HCT116 (cell line): ENCODE measurements around the gene KCNQ4. TPM values are rescaled to one million over a fixed set of nuclear protein-coding genes. Genes with fewer than 3 reads are reported as not detected.

ENCODE experiments used
- ATAC-seq: fragments of 200-7000 bp; cut with Tn5 transposase; 2 replicates; pipeline ENCODE4 v1.9.1; 2020; ENCODE audit warnings: mild to moderate bottlenecking, moderate library complexity
- BruUV-seq: library from RNA; stranded (reverse); fragments of 400-500 nt; replicated peaks from 2 replicates; lab custom pipeline; 2021; lab: Mats Ljungman, UMichigan
- CTCF ChIA-PET: fragments of 300-600 bp; sonication (Branson Sonifier 250); formaldehyde crosslinking; loops from one replicate; lab custom pipeline; 2021; ENCODE audit warnings: antibody characterized with exemption; lab: Charles Lee
- POLR2A ChIA-PET: fragments of 300-600, 350-600 bp; sonication (Branson Sonifier 250); formaldehyde crosslinking; loops from one replicate; lab custom pipeline; 2021; ENCODE audit warnings: antibody characterized with exemption; lab: Charles Lee
- RAD21 ChIA-PET, 2 experiments: fragments of 300-600 bp; sonication (Branson Sonifier 250); formaldehyde crosslinking; loops; one replicate each; lab custom pipeline; 2023; ENCODE audit warnings: low total read pairs in 2 of 2; ENCODE audit not compliant: uncharacterized antibody in 2 of 2, unreplicated experiment in 2 of 2, low non-redundant PET in 1 of 2; lab: Charles Lee
- DNase-seq: peaks from one replicate; pipeline ENCODE4 v3.0.0-alpha.2; 2010; ENCODE audit warnings: low read depth, low spot score
- H2AFZ ChIP-seq: fragments of 200-600 bp; shearing (Covaris generic), sonication (generic); 2 replicates; pipeline ENCODE4 v1.6.1; 2017; ENCODE audit warnings: low read depth, mixed run types, mixed read lengths, antibody characterized with exemption, low read length; ENCODE audit not compliant: poor library complexity, severe bottlenecking
- H3K27ac ChIP-seq: 2 replicates; pipeline ENCODE4 v1.5.1; 2012; ENCODE audit warnings: low read depth, low read length
- H3K27me3 ChIP-seq: fragments of 200-600 bp; sonication (generic); 2 replicates; pipeline ENCODE4 v1.6.1; 2016; ENCODE audit warnings: mixed run types, low read length, mixed read lengths; ENCODE audit not compliant: insufficient read depth
- H3K36me3 ChIP-seq, 2 experiments: fragments of 200-500 bp in 1 of 2; fragments of 200-600 bp in 1 of 2; sonication (Bioruptor generic) in 1 of 2; sonication (generic) in 1 of 2; 2 replicates each; pipeline versions ENCODE4 v1.5.1 to v1.6.1; 2014 to 2016; ENCODE audit warnings: low read length in 2 of 2, inconsistent platforms in 1 of 2, mixed read lengths in 1 of 2, mixed run types in 1 of 2; ENCODE audit not compliant: insufficient read depth in 2 of 2, control insufficient read depth in 1 of 2
- H3K4me1 ChIP-seq, 2 experiments: fragments of 200-600 bp in 1 of 2; sonication (generic) in 1 of 2; 2 replicates each; pipeline versions ENCODE4 v1.5.1 to v1.6.1; 2012 to 2017; ENCODE audit warnings: low read length in 2 of 2, inconsistent platforms in 1 of 2, mild to moderate bottlenecking in 1 of 2, mixed read lengths in 1 of 2, mixed run types in 1 of 2, moderate library complexity in 1 of 2; ENCODE audit not compliant: insufficient read depth in 2 of 2, control insufficient read depth in 1 of 2
- H3K4me2 ChIP-seq: fragments of 200-600 bp; sonication (generic); 2 replicates; pipeline ENCODE4 v1.6.1; 2017; ENCODE audit warnings: mixed run types, low read length, mixed read lengths
- H3K4me3 ChIP-seq, 2 experiments: fragments of 200-600 bp in 1 of 2; sonication (generic) in 1 of 2; replicated peaks in 1 of 2; 2 replicates each; pipeline ENCODE4 v1.5.1; 2011 to 2016; ENCODE audit warnings: low read length in 2 of 2, control low read depth in 1 of 2, low read depth in 1 of 2, mild to moderate bottlenecking in 1 of 2, mixed read lengths in 1 of 2, mixed run types in 1 of 2
- H3K79me2 ChIP-seq: fragments of 200-600 bp; sonication (generic); 2 replicates; pipeline ENCODE4 v1.6.1; 2017; ENCODE audit warnings: mild to moderate bottlenecking, mixed run types, low read length, moderate library complexity, mixed read lengths; ENCODE audit not compliant: insufficient read depth
- H3K9ac ChIP-seq: fragments of 200-600 bp; sonication (generic); 2 replicates; pipeline ENCODE4 v1.6.1; 2016; ENCODE audit warnings: low read length, mixed read lengths
- H3K9me2 ChIP-seq: fragments of 200-600 bp; sonication (generic), shearing (Covaris generic); 2 replicates; pipeline ENCODE4 v1.6.1; 2017; ENCODE audit warnings: mixed run types, mild to moderate bottlenecking, moderate library complexity; ENCODE audit not compliant: insufficient read depth
- H3K9me3 ChIP-seq, 2 experiments: fragments of 200-500 bp in 1 of 2; fragments of 200-600 bp in 1 of 2; sonication (Bioruptor generic) in 1 of 2; sonication (generic) in 1 of 2; 2 replicates each; pipeline ENCODE4 v1.6.1; 2014 to 2017; ENCODE audit warnings: low read length in 2 of 2, mixed read lengths in 2 of 2, inconsistent platforms in 1 of 2, low read depth in 1 of 2, mild to moderate bottlenecking in 1 of 2, mixed run types in 1 of 2, moderate library complexity in 1 of 2; ENCODE audit not compliant: control insufficient read depth in 1 of 2, insufficient read depth in 1 of 2
- H4K20me1 ChIP-seq: fragments of 200-600 bp; sonication (generic), shearing (Covaris generic); 2 replicates; pipeline ENCODE4 v1.6.1; 2017; ENCODE audit warnings: mixed run types, mild to moderate bottlenecking, moderate library complexity; ENCODE audit not compliant: insufficient read depth
- ATF3 ChIP-seq: IDR thresholded peaks from 2 replicates; pipeline ENCODE4 v1.6.1; 2012
- CBX3 ChIP-seq: IDR thresholded peaks from 2 replicates; pipeline ENCODE4 v1.6.1; 2012; ENCODE audit warnings: low read depth
- CTCF ChIP-seq, 3 experiments: fragments of 200-600 bp in 1 of 3; sonication (generic) in 1 of 3; IDR thresholded peaks in 2 of 3; conservative IDR thresholded peaks in 1 of 3; 2 replicates each; pipeline ENCODE4 v1.5.1; 2012 to 2017; ENCODE audit warnings: low read depth in 2 of 3, low read length in 2 of 3, antibody characterized with exemption in 1 of 3, borderline replicate concordance in 1 of 3, control low read depth in 1 of 3, mild to moderate bottlenecking in 1 of 3, mixed read lengths in 1 of 3, mixed run types in 1 of 3, moderate library complexity in 1 of 3; ENCODE audit not compliant: insufficient read depth in 1 of 3
- ELF1 ChIP-seq: IDR thresholded peaks from 2 replicates; pipeline ENCODE4 v1.6.1; 2012; ENCODE audit warnings: low read depth, borderline replicate concordance
- EZH2 ChIP-seq: fragments of 200-600 bp; sonication (generic); IDR thresholded peaks from 2 replicates; pipeline ENCODE4 v1.6.1; 2017; ENCODE audit warnings: antibody characterized with exemption, mixed run types
- EZH2phosphoT487 ChIP-seq: fragments of 200-600 bp; IDR thresholded peaks from 2 replicates; pipeline ENCODE4 v1.6.1; 2018; ENCODE audit warnings: antibody characterized with exemption, borderline replicate concordance
- FOSL1 ChIP-seq: IDR thresholded peaks from 2 replicates; pipeline ENCODE4 v1.6.1; 2012; ENCODE audit warnings: low read depth
- JUND ChIP-seq: IDR thresholded peaks from 2 replicates; pipeline ENCODE4 v1.6.1; 2012
- MAX ChIP-seq: IDR thresholded peaks from 2 replicates; pipeline ENCODE4 v1.6.1; 2012
- POLR2A ChIP-seq: IDR thresholded peaks from 2 replicates; pipeline ENCODE4 v1.7.0; 2011; ENCODE audit warnings: borderline replicate concordance; ENCODE audit not compliant: insufficient read depth, insufficient read length; ENCODE audit errors: extremely low read depth
- POLR2AphosphoS5 ChIP-seq: IDR thresholded peaks from 2 replicates; pipeline ENCODE4 v1.6.1; 2011; ENCODE audit warnings: mild to moderate bottlenecking, low read depth, low read length, moderate library complexity
- RAD21 ChIP-seq: IDR thresholded peaks from 2 replicates; pipeline ENCODE4 v1.6.1; 2012; ENCODE audit warnings: low read depth, mild to moderate bottlenecking
- REST ChIP-seq: IDR thresholded peaks from 2 replicates; pipeline ENCODE4 v1.6.1; 2012; ENCODE audit warnings: low read depth
- SIN3A ChIP-seq: IDR thresholded peaks from 2 replicates; pipeline ENCODE4 v1.6.1; 2012; ENCODE audit warnings: low read depth
- SP1 ChIP-seq: IDR thresholded peaks from 2 replicates; pipeline ENCODE4 v1.6.1; 2012; ENCODE audit warnings: low read depth
- TCF7L2 ChIP-seq: IDR thresholded peaks from 2 replicates; pipeline ENCODE4 v1.7.0; 2011; ENCODE audit warnings: borderline replicate concordance, inconsistent platforms; ENCODE audit not compliant: insufficient read depth, insufficient read length; ENCODE audit errors: extremely low read depth
- YY1 ChIP-seq: IDR thresholded peaks from 2 replicates; pipeline ENCODE4 v1.6.1; 2011; ENCODE audit warnings: low read length, low read depth, moderate library complexity, mild to moderate bottlenecking; ENCODE audit not compliant: insufficient replicate concordance; ENCODE audit errors: extremely low read depth
- ZBTB33 ChIP-seq: IDR thresholded peaks from 2 replicates; pipeline ENCODE4 v1.6.1; 2011; ENCODE audit warnings: mild to moderate bottlenecking, low read length, moderate library complexity; ENCODE audit not compliant: insufficient replicate concordance; ENCODE audit errors: extremely low read depth
- ZFX ChIP-seq: fragments of 450-650 bp; IDR thresholded peaks from 2 replicates; pipeline ENCODE4 v1.6.1; 2017
- ZNF274 ChIP-seq: fragments of 200-500 bp; sonication (Bioruptor generic); IDR thresholded peaks from 2 replicates; pipeline ENCODE4 v1.6.1; 2014; ENCODE audit warnings: mild to moderate bottlenecking, low read depth, low read length, inconsistent platforms
- intact Hi-C: fragments of 100-400 bp; cut with micrococcal nuclease; formaldehyde crosslinking; loops from 2 replicates; pipeline ENCODE4 v1.10.0; 2022
- total RNA-seq: library from RNA; stranded (reverse); gene quantifications from one replicate; pipeline ENCODE4 v1.2.1, GENCODE V29; 2021; ENCODE audit not compliant: unreplicated experiment

The KCNQ4 gene
- total RNA-seq, 1 experiment from 2014 or later = 4.1 TPM

GRCh38 chr1:40743452-40743851 lies 40.1 kb upstream of the KCNQ4 start:
- Histone ChIP-seq H3K4me1 (no peaks in the 10 kb centered on the region), H3K9ac (no peak overlapping the region), H4K20me1 (no peaks in the 10 kb centered on the region), H3K27me3 (no peaks in the 10 kb centered on the region), H3K27ac (no peak overlapping the region), H3K9me2 (no peaks in the 10 kb centered on the region), H3K79me2 (peaks cover 24% of the 10 kb centered on the region; the same call in 1 of the 2 replicates), H3K36me3 (peaks cover 2 to 18% of the 10 kb centered on the region in 2 experiments; a peak in 3 of 4 replicates), H3K9me3 (no peaks in the 10 kb centered on the region), H2AFZ (no peak overlapping the region), H3K4me3 (no peak overlapping the region), H3K4me2 (no peak overlapping the region)
- CTCF ChIA-PET = no interaction called here
- RAD21 ChIA-PET = no interaction called here
- no peak for ATAC-seq
- intact Hi-C loops = no loop called here
- POLR2A ChIA-PET = no interaction called here
- DNase-seq = no peak
- no peak for TF ChIP-seq ZNF274
- no peak for TF ChIP-seq SIN3A
- TF ChIP-seq EZH2phosphoT487 = no peak
- TF ChIP-seq REST = no peak
- TF ChIP-seq MAX = no peak
- TF ChIP-seq ELF1 = no peak
- no peak for TF ChIP-seq FOSL1
- no peak for TF ChIP-seq JUND
- no peak for TF ChIP-seq CTCF (IDR thresholded peaks at IDR 0.05 in 2 of 3, conservative IDR thresholded peaks at IDR 0.05 in 1 of 3; ENCODE audit: borderline replicate concordance in 1 of 3, insufficient read depth in 1 of 3, low read depth in 2 of 3, low read length in 2 of 3)
- no peak for TF ChIP-seq POLR2AphosphoS5
- TF ChIP-seq ZFX = no peak
- no peak for TF ChIP-seq RAD21
- TF ChIP-seq SP1 = no peak
- TF ChIP-seq TCF7L2 = no peak
- TF ChIP-seq EZH2 = no peak
- no peak for TF ChIP-seq ZBTB33
- TF ChIP-seq CBX3 = no peak
- TF ChIP-seq ATF3 = no peak
- no peak for TF ChIP-seq POLR2A
- no peak for TF ChIP-seq YY1
- no TSS peak for BruUV-seq
